Left lobe of liver (tissue), 2 donors: ENCODE data around the gene PAPOLB. TPM values are rescaled to one million over a fixed set of nuclear protein-coding genes. Genes with fewer than 3 reads are reported as not detected.
A peak's percentile ranks its signal among the peaks of the same experiment; 100 is the strongest.

Experiments used
- ATAC-seq: fragments of 200-7000 bp; cut with Tn5 transposase; one replicate; pipeline ENCODE4 v1.9.1; 2020; ENCODE audit warnings: mild to moderate bottlenecking, moderate library complexity
- DNase-seq: peaks from one replicate; pipeline ENCODE4 v3.0.0-alpha.2; 2020; ENCODE audit warnings: low spot score
- total RNA-seq: library from RNA; stranded (reverse); gene quantifications from one replicate; pipeline ENCODE4 v1.2.1, GENCODE V29; 2021
- donor health status: DM: no; HTN: no; CAD: no; lungs with moderate emphysema.
- donor health status: DM: no; HTN: yes; CAD: no.

Gene PAPOLB
- total RNA-seq, 1 donor from 2014 or later: not detected

DNA sequence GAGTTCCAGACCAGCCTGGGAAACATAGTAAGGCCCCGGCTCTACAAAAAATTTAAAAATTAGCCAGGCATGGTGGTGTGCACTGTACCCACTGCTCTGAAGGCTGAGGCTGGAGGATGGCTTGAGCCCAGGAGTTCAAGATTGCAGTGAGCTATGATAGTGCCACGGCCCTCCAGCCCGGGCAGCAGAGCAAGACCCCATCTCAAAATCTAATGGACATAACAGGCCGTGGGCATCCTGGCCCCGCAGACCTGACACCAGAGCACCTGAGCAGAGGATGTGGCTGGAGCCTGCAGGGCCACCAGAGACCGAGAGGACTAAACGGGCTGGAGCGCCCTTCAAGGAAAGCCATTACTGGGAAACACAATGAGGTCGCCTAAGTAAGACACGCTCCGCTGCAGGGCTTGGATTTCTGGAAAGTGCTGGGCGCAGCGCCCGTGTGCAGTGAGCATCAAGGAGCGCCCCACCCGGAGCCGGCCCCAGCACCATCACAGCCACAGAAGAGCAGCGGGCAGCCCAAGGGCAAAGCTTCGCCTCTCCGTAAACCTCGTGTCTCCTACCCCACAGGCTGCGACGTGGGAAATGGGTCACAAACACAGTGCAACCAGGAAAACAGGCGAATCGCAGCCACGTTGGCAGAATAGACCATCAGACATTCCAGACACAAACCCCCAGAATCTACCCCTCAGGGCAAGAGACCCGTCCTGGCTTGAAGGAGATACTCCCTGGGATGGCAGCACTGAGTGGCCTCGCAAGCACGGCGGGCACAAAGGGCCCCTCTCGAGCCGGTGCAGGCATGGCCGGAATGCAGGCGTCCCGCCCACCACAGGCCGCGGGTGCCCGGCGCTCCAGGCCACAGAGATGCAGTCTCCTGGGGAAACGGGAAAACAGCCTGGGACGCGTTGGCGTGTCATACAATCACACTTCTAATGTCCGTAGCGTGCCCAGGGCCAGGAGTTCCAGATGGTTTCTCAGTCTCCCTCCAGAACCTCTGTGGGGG, 16.8 kb upstream of the PAPOLB start:
- no peak for DNase-seq
- no peak for ATAC-seq

DNA sequence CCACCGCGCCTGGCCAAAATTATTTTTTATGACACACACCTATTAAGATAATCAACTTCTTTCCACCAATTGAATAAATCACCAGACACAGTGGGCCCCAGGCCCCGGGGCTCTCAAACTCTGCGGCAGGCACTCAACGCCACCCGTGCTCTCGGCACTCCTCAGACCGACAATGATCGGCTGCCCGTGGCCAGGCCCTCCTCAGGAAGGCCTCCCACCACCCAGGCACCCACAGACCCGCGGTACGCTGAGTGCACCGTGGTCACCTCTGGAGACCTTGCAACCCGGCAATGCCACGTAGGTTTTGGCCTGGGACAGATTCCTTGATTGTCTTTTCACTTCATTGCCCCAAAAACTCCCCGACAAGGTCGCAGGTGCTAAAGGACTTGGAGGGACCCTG, 14.8 kb upstream of the PAPOLB start:
- DNase-seq (no peak), ATAC-seq (no peak)

DNA sequence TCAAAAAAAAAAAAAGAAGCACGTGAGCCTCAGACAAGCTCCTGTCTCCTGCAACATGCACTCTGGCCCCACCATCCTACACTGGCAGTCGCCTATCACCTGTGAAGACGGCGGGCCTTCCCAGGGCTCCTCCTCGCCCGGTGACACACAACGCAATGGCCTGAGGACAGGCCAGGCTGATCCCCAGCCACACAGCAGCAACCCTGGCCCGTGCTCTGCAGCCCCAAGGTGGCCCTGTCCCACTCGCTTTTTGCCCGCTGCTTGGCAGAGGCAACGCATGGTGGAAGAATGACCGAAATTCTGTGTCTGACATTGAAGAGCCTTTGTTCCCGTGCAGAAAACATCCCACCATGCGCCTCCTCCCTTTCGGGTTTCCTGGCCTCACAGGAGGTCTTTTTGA, 13.6 kb upstream of the PAPOLB start:
- ATAC-seq: no peak
- DNase-seq: no peak

DNA sequence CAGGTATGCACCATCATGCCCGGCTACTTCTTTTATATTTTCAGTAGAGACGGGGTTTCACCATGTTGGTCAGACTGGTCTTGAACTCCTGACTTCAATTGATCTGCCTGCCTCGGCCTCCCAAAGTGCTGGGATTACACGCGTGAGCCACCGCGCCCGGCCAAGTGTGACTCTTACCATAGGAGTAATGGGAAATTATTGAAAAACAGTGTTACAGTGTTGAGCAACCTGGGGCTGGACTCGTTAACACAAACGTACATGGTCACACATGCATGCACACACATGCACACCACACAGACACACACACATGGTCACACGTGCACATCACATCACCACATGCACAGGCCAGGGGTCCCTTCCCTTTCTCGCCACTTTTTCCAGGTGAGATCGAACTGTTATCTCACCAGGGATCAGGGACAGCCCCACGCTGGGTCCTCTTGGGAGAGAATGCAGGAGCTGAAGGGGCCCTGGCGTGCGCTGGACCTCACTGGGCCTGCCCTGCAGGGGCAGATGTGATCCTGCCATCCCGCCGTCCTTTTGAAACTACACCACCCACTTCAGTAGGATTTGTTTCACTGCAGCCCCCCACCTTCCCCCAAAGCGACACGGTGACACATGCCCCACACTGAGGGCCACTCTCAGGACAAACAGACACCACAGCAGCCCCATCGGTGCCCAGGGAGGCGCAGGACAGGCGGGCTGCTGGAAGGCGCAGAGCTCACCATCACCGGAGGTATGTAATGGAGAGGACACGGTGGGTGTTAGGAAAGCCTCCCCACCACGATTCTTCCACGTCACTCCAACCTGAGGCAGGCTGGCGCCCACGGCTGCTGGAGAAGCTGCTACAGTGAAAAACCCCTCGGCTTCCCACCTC, 11.5 kb upstream of the PAPOLB start:
- ATAC-seq: no peak
- no peak for DNase-seq

DNA sequence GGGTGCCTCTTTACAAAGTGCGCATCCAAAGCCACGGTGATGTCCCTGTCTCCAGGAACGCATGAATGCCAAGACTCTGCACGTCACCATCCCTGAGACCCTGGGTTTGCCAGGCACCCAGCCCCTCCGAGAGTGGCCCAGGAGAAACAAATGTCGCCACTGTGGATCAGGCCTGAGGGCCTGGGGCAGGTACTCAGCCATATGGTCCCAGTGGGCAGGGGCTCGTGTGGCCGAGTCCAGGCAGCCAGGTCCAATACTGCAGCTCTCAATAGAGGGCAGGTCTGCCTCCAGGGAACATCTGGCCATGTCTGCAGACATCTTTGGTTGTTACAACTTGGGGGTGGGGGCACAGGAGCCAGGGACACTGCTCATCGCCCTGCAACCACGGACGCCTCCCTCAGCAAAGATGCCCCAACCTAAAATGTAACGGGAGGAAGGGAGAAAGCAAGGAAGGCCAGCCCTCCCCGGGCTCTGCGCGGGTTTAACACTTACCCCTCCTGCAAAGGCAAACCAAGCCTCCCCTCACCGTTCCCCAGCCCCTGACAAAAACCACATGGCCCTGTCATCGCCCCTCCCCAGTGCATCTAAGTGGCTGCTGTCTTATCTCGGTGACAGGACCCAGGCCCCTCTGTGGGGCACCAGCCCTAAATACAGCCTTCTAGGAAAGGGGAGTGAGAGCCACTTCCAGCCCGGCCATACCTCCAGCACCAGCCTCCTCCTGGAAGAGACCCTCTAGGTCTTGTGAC, 10.3 kb upstream of the PAPOLB start:
- ATAC-seq (no peak), DNase-seq (no peak)

DNA sequence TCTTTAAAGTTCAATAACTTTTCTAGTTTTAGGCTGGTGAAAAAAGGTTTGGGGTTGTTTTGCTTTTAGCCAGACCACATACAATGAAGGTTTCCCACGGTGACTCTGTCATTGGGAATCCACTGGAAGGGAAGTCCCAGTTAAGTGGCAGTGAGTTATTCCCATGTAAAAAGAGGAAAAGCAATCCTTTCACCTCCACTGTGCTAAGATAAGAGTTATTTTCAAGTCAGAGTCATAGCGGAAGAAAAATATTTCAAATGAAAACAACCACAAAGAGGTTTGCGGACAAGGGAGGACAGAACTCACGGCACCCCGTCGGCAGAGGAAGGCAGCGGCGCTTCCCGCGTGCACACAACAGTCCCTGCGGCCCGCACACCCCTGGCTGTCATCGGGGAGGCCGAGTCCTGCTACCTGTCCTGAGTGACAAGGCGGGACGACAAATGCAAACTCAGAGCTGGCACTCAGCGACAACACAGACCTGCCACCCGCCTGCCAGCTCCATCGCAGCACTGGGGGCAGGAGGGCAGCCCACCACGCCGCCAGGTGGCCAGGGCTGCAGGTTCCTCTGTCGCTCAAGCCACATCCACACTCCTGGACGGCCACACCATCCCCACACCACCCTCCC, 9.3 kb upstream of the PAPOLB start:
- ATAC-seq: no peak

DNA sequence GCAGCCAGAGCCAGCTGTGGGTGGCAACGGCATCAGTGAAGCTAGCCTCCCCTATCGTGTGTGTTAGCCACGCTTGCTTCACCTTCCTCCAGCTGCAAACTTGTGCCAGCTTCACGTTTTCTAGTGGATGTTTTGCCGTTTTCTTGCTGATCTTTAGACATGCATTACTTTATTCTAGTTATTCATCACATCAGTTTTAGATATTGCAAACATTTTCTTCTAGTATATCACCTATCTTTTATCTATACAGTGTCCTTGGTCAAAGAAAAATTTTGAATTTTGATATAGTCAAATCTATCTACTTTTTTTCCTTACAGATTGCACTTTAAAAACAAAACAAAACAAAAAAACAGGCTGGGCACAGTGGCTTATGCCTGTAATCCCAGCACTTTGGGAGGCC, 6.7 kb upstream of the PAPOLB start:
- no peak for ATAC-seq
- no peak for DNase-seq

More for the DNA sequence above, 9.3 kb upstream of the PAPOLB start:
- DNase-seq: no peak

DNA sequence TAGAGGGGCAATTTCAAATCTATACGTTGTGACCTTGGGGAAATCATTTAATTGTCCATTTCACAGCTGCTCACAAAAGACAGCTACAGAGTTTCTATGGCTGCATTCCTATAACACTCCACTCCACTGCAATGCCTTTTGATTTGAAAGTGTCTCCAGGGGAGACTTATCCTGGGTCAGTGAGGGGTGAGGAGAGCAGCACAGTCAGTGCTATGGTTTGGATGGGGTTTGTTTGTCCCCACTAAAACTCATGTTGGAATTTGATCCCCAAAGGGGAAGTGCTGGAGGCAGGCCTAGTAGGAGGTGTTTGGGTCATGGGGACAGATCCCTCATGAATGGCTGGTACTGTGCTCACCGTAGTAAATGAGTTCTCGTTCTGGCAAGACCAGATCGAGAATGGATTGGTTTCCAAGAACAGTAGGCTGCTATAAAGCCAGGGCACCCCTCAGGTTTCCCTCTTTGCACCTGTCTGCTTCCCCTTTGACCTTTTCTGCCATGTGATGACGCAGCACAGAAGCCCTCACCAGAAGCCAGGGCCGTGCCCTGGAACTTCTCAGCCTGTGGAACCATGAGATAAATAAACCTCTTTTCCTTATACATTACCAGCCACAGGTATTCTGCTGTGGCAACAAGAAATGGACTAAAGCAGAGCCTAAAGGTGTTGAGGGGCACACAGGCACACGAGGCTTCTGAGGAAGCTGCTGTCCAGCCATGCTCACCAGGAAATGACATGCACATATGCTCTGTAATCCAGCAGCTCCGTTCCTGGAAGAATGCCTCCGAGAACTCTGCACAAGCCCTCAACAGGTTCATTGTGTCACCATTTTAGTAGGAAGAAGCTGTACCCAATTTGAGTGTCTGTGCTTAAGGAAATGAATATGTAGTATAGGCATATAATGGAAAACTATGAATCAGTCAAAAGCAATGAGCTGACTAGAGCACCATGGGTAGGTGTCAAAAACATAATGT, 5.0 kb upstream of the PAPOLB start:
- ATAC-seq (no peak), DNase-seq (no peak)

DNA sequence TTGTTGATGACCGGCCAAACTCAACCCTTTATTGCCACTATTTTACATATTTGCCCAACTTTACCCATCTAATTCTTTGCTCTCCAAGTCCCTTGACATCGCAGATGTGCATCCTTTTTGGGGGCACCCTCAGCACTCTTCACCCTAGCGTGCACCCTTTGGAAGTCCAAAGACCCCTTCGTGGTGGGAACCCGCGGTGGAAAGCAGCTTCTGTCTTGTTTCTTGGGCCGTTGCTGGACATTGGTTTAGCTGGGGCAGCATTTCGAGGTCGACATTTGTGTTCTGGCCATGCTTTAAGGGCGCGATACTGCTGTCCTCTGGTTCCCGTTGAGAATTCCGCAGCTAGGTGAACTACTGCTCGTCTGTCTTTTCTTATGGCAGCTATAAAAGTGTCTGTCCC, 326 bp upstream of the PAPOLB start:
- no peak for DNase-seq
- ATAC-seq: no peak

DNA sequence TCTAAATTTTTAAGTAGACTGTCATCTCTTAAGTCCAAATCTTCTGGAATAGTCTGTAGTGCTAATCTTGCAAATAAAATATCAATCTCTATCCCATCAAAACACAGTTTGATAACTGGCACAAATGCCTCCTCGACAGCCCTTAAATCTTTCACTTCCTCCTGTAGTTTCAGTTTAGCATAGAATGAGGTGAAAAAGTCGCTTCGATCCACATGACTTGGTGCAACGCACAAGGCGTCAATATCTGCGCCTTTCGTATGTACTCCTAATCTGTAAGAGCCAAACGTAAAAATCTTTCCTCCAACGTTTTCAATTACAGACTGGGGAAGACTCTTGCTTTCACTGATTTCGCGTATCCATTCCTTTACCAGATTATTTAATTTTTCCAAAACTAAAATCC, 603 bp downstream of the PAPOLB start:
- no peak for DNase-seq
- no peak for ATAC-seq

DNA sequence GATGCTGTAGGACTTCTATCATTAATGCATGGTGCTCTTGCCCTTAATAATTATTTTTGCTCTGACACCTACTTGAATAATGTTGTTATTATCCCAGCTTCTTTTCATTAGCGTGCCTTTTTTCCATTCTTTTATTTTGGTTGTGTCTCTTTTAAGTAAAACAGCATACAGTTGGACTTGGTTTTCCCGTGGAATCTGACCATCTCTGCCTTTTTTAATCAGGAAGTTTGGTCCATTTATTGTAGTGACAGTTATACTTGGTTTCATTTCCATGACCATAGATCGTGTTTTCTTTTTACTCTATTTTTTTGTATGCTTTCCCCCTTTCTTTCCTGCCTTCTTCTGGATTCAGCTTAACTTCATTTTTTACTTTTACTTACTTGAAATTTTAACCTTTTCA, 4.6 kb downstream of the PAPOLB start:
- DNase-seq (no peak), ATAC-seq (no peak)

DNA sequence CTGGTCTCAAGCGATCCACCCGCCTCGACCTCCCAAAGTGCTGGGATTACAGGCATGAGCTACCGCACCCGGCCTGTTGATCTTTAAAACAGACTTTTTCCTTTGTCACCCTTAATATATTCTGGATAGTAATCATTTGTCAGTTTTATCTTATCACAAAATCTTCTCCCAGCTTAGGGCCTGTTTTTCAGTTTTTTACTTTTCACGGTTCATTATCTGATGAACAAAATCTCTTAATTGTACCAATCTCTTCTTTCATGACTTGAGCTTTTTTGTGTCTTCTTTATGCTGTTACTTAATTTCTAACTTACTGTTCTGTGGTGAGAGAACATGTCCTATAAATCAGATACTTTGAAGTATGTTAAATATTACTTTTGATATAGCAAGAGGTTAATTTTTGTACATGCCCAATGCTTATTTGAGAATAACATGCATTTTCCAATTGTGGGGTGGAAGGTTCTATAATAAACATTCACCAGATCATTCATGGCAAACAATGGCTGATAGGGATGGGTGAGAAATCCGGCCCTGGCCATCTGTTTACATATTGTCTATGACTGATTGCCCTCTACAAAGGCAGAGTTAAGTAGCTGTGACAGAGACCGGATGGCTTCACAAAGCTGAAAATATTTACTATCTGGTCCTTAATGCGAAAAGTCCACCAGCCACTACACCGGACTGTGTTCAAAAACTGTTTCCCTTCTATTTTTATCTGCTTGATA, 5.3 kb downstream of the PAPOLB start:
- ATAC-seq (no peak), DNase-seq (no peak)

DNA sequence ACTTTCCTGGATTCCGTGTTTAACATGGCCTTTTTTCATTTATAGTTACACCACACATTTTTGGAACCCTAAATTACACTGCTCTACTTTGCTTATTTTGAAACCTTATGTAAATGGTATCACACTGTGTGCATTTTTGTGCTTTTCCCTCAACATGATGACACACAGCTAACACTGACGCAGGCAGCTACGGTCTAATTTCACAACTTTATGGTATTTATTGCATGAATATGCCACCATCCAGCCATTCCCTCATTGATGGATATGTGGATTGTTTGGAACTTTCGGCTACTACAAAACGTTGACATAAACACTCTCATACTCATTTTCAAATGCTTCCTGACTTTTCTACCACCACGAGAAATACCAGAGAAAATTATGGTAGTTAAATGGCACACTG, 6.9 kb downstream of the PAPOLB start:
- no peak for DNase-seq

DNA sequence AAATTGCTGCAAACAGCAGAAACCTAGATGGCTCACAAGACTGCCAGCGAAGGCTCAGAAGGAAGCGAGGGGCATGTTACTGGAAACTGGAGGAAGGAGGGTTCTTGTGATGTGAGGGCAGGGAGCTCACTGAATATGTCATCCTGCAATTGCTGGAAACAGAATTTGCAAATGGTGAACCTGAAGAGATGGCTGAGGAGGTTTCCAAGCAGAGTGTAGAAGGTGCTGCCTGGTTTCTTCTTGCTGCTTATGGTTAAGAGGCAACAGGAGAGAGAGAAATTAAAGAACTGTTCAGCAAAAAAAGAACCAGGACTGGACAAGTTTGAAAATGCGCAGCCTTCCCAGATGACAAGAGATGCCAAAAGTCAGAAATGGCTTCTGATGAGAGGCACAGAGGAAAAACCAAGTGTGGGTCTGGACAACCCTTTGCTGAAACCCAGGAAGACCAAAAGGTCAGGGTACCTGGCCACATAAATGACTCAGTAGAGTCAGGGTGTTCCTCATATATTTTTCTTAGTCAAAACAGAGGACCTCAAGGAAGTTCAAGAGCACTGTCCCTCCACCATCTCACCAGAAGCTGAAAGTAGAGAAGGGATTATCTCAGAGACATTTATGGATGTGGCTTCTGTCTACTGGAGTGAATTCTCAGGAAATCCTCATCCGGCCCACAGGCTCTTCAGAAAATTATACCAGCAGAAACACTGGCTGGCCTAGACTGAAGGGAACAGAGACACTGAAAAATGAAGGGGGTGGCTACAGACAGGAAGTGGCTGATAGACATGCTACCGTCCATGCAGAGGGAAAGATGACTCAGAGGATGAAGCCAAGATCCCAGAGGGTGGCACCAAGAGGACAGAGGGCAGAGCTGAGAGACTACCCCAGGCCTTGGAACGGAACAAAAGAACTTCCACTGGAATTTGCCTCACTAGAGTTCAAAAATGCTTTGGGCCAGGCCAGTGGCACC, 10.1 kb downstream of the PAPOLB start:
- no peak for DNase-seq
- no peak for ATAC-seq

More for the DNA sequence above, 6.9 kb downstream of the PAPOLB start:
- no peak for ATAC-seq

DNA sequence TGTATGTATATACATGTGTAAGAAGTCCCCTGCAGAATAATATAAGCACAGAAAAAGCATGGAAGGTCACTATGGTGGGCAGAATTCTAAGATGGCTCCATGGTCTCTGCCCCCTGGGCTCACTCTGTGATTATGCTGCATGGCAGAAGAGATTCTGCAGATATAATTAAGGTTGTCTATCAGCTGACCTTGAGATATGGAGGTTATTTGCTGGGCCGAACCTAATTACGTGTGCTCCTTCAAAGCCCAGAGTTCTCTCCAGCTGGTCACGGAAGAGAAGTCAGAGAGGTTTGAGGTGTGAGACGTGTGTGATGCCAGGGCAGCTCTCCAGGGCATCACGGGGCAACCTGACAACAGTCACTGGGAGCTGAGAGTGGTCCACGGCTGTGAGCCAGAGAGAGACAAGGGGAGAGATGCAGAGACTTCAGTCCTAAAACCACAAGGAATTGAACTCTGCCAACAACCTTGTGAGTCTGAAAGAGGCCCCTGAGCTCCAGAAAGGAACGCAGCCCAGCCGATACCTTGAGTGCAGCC, 11.5 kb downstream of the PAPOLB start:
- DNase-seq (no peak), ATAC-seq (no peak)

DNA sequence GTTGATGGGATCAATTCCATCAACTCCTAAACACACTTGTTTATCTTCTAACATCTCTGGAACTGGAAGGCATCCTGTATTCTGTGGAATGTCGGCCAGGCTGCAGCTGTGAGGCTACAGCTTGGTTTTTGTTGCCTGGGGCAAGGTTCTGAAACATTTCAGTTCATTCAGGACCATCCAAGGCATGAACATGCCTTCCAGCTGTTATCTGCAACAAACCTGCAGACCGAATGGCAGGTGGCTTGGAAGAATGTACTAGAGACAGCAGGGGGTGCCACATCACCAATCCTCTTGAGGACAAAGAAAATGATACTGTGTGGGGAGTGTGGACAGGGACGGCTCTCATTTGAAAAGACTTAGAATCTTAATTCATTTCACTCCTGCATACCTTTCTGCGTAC, 12.4 kb downstream of the PAPOLB start:
- DNase-seq (no peak), ATAC-seq (peak; percentile 80)

DNA sequence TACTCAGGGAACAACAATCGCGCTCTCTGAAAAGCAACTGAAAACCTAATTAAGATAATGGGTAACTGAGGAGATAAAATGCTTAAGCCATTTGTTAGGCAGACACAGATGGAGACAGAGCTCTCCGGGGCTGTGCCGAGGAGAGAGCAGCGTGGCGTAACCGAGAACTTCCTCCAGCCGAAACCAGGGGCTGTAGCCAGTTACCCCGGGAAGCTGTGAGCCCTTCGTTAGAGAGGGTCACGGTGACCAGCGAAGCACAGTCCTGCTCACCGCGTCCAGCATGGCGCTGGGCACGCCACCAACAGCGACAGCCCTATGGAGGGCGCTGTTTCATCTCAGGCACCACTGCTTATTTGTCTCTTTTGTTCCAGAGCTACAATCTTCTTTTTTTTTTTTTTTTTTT, 16.1 kb downstream of the PAPOLB start:
- ATAC-seq (no peak), DNase-seq (no peak)
